Stomach (tissue), 9 donors: ENCODE results near the gene GRIA1. TPM values are rescaled to one million over a fixed set of nuclear protein-coding genes. Genes with fewer than 3 reads are reported as not detected.

ENCODE experiments used
- DNase-seq, 2 donors: peaks; one replicate each; pipeline versions ENCODE4 v3.0.0 to v3.0.0-alpha.2; 2013 to 2019
- H3K27ac ChIP-seq, 5 donors: fragments of 200-600 bp in 4 of 5; sonication (generic) in 4 of 5; one replicate each; pipeline ENCODE4 v1.5.1; 2013 to 2019; ENCODE audit warnings: mild to moderate bottlenecking in 1 of 5, moderate library complexity in 1 of 5
- H3K27me3 ChIP-seq, 3 donors: fragments of 200-600 bp; sonication (generic); one replicate each; pipeline ENCODE4 v1.5.1; 2017 to 2019; ENCODE audit warnings: mixed run types in 1 of 3
- H3K36me3 ChIP-seq, 4 donors: fragments of 200-600 bp; sonication (generic); 1 replicate in 3 of 4; 2 replicates in 1 of 4; pipeline ENCODE4 v1.5.1; 2016 to 2019
- H3K4me1 ChIP-seq, 4 donors: fragments of 200-600 bp; sonication (generic); one replicate each; pipeline ENCODE4 v1.5.1; 2016 to 2019
- H3K4me3 ChIP-seq, 4 donors: fragments of 200-600 bp; sonication (generic) in 3 of 4; one replicate each; pipeline ENCODE4 v1.5.1; 2016 to 2019; ENCODE audit warnings: mild to moderate bottlenecking in 1 of 4
- H3K9me3 ChIP-seq, 4 donors: fragments of 200-600 bp; sonication (generic); one replicate each; pipeline ENCODE4 v1.5.1; 2016 to 2019
- EP300 ChIP-seq: sonication (generic); formaldehyde crosslinking; IDR thresholded peaks from one replicate; pipeline ENCODE4 v1.6.1; 2017; ENCODE audit warnings: antibody characterized with exemption
- POLR2A ChIP-seq, 4 donors: fragments of 450-650 bp; IDR thresholded peaks; one replicate each; pipeline ENCODE4 v1.6.1; 2016; ENCODE audit warnings: antibody characterized with exemption in 4 of 4, control low read depth in 2 of 4, mild to moderate bottlenecking in 1 of 4, moderate library complexity in 1 of 4
- POLR2AphosphoS5 ChIP-seq, 3 donors: sonication (generic); formaldehyde crosslinking; IDR thresholded peaks; one replicate each; pipeline ENCODE4 v1.6.1; 2016; ENCODE audit warnings: antibody characterized with exemption in 3 of 3
- WGBS, 5 donors: extraction: QIAGEN DNeasy Blood & Tissue Kit in 3 of 5; methylation state at CpG; one replicate each; pipeline versions ENCODE4 v1.1.5 to v1.1.7; 2013 to 2018; 5-methylcytosine and 5-hydroxymethylcytosine counted together
- intact Hi-C: fragments of 100-400 bp; cut with DNase I; formaldehyde crosslinking; loops from one replicate; pipeline ENCODE4 v1.15.1; 2023; ENCODE audit warnings: low total_unique reads
- polyA plus RNA-seq, 3 donors: library from polyadenylated mRNA; stranded (reverse); fragments of 200-250 nt; gene quantifications; one replicate each; pipeline ENCODE4 v1.2.3, GENCODE V29; 2013
- total RNA-seq, 5 donors: library from RNA; depleted of rRNA; stranded (reverse); fragments of >200 nt; gene quantifications; one replicate each; pipeline versions ENCODE4 v1.1.0 to v1.2.3, GENCODE V29; 2014 to 2016
- TF ChIP-seq, protein P1 (sequence below), 7 experiments: fragments of 450-650 bp in 4 of 7; fragments of 200-600 bp in 3 of 7; sonication (generic) in 3 of 7; IDR thresholded peaks; one replicate each; pipeline ENCODE4 v1.5.1; 2016 to 2019; ENCODE audit warnings: antibody characterized with exemption in 7 of 7, control low read depth in 2 of 7, mild to moderate bottlenecking in 1 of 7
- donor health status: healthy with polysubstance abuse.
- donor health status: Bipolar disorder and iron deficiency.
- donor health status: healthy.

Gene GRIA1
- total and polyA plus RNA-seq, 8 donors, result 0.03 to 2.6 (median 0.29) TPM; not detected in 3

DNA sequence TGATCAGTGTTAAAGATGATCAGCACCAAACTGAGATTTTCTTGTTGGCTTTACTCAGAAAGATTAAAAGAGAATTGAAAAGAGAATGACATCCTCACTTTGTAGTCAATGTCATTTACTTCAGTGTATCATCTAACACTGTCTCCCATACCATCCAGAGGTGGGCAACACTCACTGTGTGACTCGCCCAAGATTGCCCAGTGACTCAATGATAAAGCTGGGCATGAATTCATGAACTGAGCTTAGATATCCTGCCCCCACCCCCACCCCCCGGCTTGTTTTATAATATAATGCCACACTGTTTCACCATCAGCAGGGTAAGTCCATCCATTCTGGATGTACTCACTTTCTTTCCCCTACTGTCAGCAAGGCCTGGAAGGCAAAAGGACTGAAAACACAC is 306.1 kb downstream of the GRIA1 start:
- no peaks in the 10 kb centered on the region for H3K36me3 ChIP-seq
- intact Hi-C loops, result no loop called here
- H3K4me1 ChIP-seq, result no peaks in the 10 kb centered on the region
- no peak for DNase-seq
- no peaks in the 10 kb centered on the region for H3K9me3 ChIP-seq
- H3K27ac ChIP-seq, result no peak overlapping the region
- H3K4me3 ChIP-seq, result no peak overlapping the region
- H3K27me3 ChIP-seq, result no peaks in the 10 kb centered on the region
- TF ChIP-seq EP300 (no peak), POLR2AphosphoS5 (IDR thresholded peaks at IDR 0.05) (no peak), POLR2A (IDR thresholded peaks at IDR 0.05) (no peak)
- TF ChIP-seq, protein P1, sequence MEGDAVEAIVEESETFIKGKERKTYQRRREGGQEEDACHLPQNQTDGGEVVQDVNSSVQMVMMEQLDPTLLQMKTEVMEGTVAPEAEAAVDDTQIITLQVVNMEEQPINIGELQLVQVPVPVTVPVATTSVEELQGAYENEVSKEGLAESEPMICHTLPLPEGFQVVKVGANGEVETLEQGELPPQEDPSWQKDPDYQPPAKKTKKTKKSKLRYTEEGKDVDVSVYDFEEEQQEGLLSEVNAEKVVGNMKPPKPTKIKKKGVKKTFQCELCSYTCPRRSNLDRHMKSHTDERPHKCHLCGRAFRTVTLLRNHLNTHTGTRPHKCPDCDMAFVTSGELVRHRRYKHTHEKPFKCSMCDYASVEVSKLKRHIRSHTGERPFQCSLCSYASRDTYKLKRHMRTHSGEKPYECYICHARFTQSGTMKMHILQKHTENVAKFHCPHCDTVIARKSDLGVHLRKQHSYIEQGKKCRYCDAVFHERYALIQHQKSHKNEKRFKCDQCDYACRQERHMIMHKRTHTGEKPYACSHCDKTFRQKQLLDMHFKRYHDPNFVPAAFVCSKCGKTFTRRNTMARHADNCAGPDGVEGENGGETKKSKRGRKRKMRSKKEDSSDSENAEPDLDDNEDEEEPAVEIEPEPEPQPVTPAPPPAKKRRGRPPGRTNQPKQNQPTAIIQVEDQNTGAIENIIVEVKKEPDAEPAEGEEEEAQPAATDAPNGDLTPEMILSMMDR (IDR thresholded peaks at IDR 0.05), result no peak
- WGBS, 5 donors, result 79 to 89% (median 84%) methylated on average over 2 of the region's 2 CpGs

DNA sequence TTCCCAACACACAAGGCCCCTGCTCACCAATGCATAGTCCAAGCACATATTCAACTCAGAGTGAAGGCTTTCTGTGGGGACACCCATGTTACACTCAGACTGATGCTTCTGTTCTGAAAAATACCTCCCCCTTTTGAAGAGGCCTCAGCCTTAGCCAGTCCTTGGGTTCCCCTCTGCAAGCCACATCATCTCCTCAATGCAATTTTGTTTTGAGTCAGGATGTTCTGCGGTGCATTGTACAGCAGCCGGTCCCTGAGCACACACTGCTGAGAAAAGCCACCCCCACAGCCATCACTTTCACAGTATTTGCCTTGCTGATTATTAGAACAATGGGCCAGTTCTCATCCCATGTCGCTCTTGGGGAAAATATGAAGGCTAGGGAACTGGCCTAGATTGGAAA is 307.0 kb downstream of the GRIA1 start:
- WGBS, 5 donors, result 60 to 78% (median 71%) methylated on average over 3 of the region's 3 CpGs
- Histone ChIP-seq H3K36me3 (no peaks in the 10 kb centered on the region), H3K27me3 (no peaks in the 10 kb centered on the region), H3K27ac (no peak overlapping the region), H3K9me3 (no peaks in the 10 kb centered on the region), H3K4me3 (no peak overlapping the region), H3K4me1 (no peaks in the 10 kb centered on the region)
- no peak for TF ChIP-seq POLR2AphosphoS5 (IDR thresholded peaks at IDR 0.05)
- TF ChIP-seq, protein P1 (IDR thresholded peaks at IDR 0.05), result no peak
- no peak for TF ChIP-seq POLR2A (IDR thresholded peaks at IDR 0.05)
- no peak for TF ChIP-seq EP300
- no peak for DNase-seq
- intact Hi-C loops, result no loop called here

DNA sequence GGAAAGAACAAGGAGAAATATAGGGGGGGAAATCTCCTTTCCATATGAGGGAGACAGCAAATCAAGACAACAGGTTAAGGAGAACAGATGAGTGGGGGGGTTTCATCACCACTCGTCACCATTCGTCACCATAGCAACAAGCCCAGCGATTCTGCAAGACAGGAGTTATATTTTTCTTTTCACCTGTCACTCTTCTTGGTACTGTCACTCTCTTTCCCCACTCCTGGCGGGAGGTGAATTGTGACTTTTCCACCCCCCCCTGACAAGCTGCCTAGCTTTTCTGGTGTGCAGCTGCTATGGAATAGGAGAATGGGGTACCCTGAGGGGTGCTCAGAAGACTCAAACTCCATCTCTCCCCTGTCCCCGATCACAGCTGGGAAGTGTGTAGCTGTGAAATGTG is 308.4 kb downstream of the GRIA1 start:
- no peaks in the 10 kb centered on the region for H3K9me3 ChIP-seq
- H3K27me3 ChIP-seq, result no peaks in the 10 kb centered on the region
- DNase-seq, result no peak
- no peak overlapping the region for H3K27ac ChIP-seq
- intact Hi-C loops, result no loop called here
- H3K36me3 ChIP-seq, result no peaks in the 10 kb centered on the region
- H3K4me3 ChIP-seq, result no peak overlapping the region
- H3K4me1 ChIP-seq, result no peaks in the 10 kb centered on the region
- 72 to 82% (median 75%) methylated on average over 5 of the region's 5 CpGs for WGBS, 5 donors
- TF ChIP-seq POLR2A (IDR thresholded peaks at IDR 0.05) (no peak), EP300 (no peak), POLR2AphosphoS5 (IDR thresholded peaks at IDR 0.05) (no peak)
- TF ChIP-seq, protein P1 (IDR thresholded peaks at IDR 0.05), result no peak

DNA sequence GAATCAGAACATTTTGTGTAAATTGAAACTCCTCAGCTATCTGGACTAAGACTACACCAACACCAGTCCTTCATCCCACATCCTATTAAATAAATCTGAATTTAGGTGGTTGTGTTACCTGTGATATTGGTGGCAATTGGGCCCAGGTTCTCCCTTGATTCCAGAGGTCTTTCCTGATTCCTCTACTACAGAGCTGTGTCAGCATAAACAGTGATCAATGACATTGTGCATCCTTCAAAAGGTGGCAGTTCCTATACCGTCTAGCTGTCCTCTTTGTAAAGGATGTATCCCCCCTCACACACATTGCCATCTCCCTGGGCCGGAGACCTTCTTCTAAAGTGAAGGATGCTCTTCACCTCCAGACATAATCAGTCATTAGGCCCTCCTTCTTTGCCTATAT is 309.0 kb downstream of the GRIA1 start:
- DNase-seq, result no peak
- Histone ChIP-seq H3K36me3 (no peaks in the 10 kb centered on the region), H3K9me3 (no peaks in the 10 kb centered on the region), H3K27me3 (no peaks in the 10 kb centered on the region), H3K4me3 (no peak overlapping the region), H3K27ac (no peak overlapping the region), H3K4me1 (no peaks in the 10 kb centered on the region)
- WGBS, 5 donors, result 74 to 98% (median 84%) methylated on average over 2 of the region's 2 CpGs
- TF ChIP-seq POLR2A (IDR thresholded peaks at IDR 0.05), result no peak
- intact Hi-C loops, result no loop called here

DNA sequence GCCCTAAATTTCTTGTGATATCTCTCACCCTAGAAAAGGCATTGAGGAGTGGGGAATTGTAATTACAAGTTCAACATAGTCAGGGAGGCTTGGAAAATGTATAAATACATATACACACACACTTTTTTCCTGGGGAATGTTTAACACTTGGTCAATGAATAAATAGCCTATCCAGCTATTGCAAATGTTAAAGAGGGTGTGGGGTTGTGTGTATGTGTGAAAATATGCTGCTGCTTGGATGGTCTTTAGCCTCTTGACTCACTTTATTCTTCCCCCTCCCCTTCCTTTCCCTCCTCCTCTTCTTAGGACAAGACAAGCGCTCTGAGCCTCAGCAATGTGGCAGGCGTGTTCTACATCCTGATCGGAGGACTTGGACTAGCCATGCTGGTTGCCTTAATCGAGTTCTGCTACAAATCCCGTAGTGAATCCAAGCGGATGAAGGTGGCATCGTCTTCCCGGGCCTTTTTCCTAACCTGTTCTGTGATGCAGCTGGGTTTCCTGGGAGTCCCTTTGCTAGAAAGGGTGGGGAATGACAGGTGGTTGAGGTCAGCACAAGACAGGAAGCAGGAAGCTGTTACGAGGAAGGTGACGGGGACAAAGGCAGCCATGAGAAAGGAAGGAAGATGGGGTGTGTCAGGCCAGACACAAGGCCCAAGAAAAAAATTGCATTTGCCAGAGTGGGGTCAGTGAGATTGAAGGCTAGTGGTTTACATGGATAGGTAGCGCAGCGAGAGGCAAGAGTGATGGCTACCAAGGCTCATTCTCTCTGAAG is 311.8 kb downstream of the GRIA1 start:
- H3K4me1 ChIP-seq, result no peaks in the 10 kb centered on the region
- WGBS, 5 donors, result 76 to 90% (median 84%) methylated on average over 12 of the region's 12 CpGs

More for the DNA sequence above, 311.8 kb downstream of the GRIA1 start:
- Histone ChIP-seq H3K36me3 (no peaks in the 10 kb centered on the region), H3K27me3 (no peaks in the 10 kb centered on the region), H3K9me3 (no peaks in the 10 kb centered on the region), H3K27ac (no peak overlapping the region), H3K4me3 (no peak overlapping the region)
- DNase-seq, result no peak
- intact Hi-C loops, result no loop called here
- no peak for TF ChIP-seq POLR2A (IDR thresholded peaks at IDR 0.05)
- no peak for TF ChIP-seq EP300
- no peak for TF ChIP-seq POLR2AphosphoS5 (IDR thresholded peaks at IDR 0.05)
- TF ChIP-seq, protein P1 (IDR thresholded peaks at IDR 0.05), result no peak
